Measurements from ENCODE around the gene TMC2. TPM values are rescaled to one million over a fixed set of nuclear protein-coding genes. Genes with fewer than 3 reads are reported as not detected.
"Not testable (repeated sequence)": the region's sequence is repeated elsewhere in the genome, so short reads cannot be mapped to it uniquely, and the experiment has no call there.

The TMC2 gene
- total and polyA plus RNA-seq, 7 donors, result 0.03 to 0.25 (median 0.12) TPM; not detected in 2

- no peak for TF ChIP-seq CTCF (IDR thresholded peaks at IDR 0.05)
- peak overlapping the region; percentile 67 for H3K27ac ChIP-seq
- intact Hi-C loops (cut with DNase I), result loop anchor here in 1 of 2 donors (5.0 kb wide), 1 partner anchor 127 kb away; the partner anchor contains the start of gene NOP56
- peak; percentile 39 to 69 for DNase-seq
- H3K4me3 ChIP-seq, result peak overlapping the region; percentile 80
- no peaks in the 10 kb centered on the region for H3K4me1 ChIP-seq
- ATAC-seq, result peak; percentile 48 to 77 (median 61)
- H3K36me3 ChIP-seq (ENCODE audit: insufficient read depth in 1 of 2, low read depth in 1 of 2), result no peaks in the 10 kb centered on the region
- no peaks in the 10 kb centered on the region for H3K9me3 ChIP-seq
- 1% methylated on average over 63 to 64 of the region's 64 CpGs for WGBS, 3 donors
- H3K27me3 ChIP-seq (ENCODE audit: insufficient read depth in 3 of 3, low read length in 2 of 3), result peaks cover 0 to 4% (median 2%) of the 10 kb centered on the region in 3 donors
Observed at GRCh38 chr20:2524709-2525506, 11.5 kb upstream of the TMC2 start.

- not testable (repeated sequence) for ATAC-seq; H3K4me3 ChIP-seq; H3K27ac ChIP-seq; H3K27me3 ChIP-seq (ENCODE audit: insufficient read depth in 3 of 3, low read length in 2 of 3); H3K4me1 ChIP-seq; H3K36me3 ChIP-seq (ENCODE audit: insufficient read depth in 1 of 2, low read depth in 1 of 2); DNase-seq; H3K9me3 ChIP-seq
- intact Hi-C loops (cut with DNase I), result loop anchor here in 1 of 2 donors (5.0 kb wide), 1 partner anchor 126 kb away; the partner anchor contains the start of gene NOP56
- WGBS, 3 donors, result 97 to 99% (median 98%) methylated on average over 5 of the region's 5 CpGs
Observed at GRCh38 chr20:2526218-2526583, 10.2 kb upstream of the TMC2 start.

GRCh38 chr20:2527762-2528161, 8.6 kb upstream of the TMC2 start:
- intact Hi-C loops (cut with DNase I), result loop anchor here in 1 of 2 donors (5.0 kb wide), 1 partner anchor 125 kb away; the partner anchor contains the start of gene NOP56
- H3K4me3 ChIP-seq, result no peak overlapping the region
- H3K4me1 ChIP-seq, result no peaks in the 10 kb centered on the region
- no peaks in the 10 kb centered on the region for H3K9me3 ChIP-seq
- H3K36me3 ChIP-seq (ENCODE audit: insufficient read depth in 1 of 2, low read depth in 1 of 2), result no peaks in the 10 kb centered on the region
- DNase-seq (no peak), ATAC-seq (no peak)
- WGBS, 3 donors, result 79 to 83% (median 81%) methylated on average over 6 of the region's 6 CpGs
- no peak overlapping the region for H3K27ac ChIP-seq
- H3K27me3 ChIP-seq (ENCODE audit: insufficient read depth in 3 of 3, low read length in 2 of 3), result peaks cover 0 to 4% (median 2%) of the 10 kb centered on the region in 3 donors
- no peak for TF ChIP-seq CTCF (IDR thresholded peaks at IDR 0.05)

GRCh38 chr20:2528671-2529271, 7.6 kb upstream of the TMC2 start:
- ATAC-seq, result no peak
- no peak for DNase-seq
- TF ChIP-seq CTCF (IDR thresholded peaks at IDR 0.05), result no peak
- H3K27ac ChIP-seq, result no peak overlapping the region
- H3K36me3 ChIP-seq (ENCODE audit: insufficient read depth in 1 of 2, low read depth in 1 of 2), result no peaks in the 10 kb centered on the region
- no peaks in the 10 kb centered on the region for H3K4me1 ChIP-seq
- H3K9me3 ChIP-seq, result no peaks in the 10 kb centered on the region
- intact Hi-C loops (cut with DNase I), result loop anchor here in 1 of 2 donors (5.0 kb wide), 1 partner anchor 124 kb away; the partner anchor contains the start of gene NOP56
- H3K27me3 ChIP-seq (ENCODE audit: insufficient read depth in 3 of 3, low read length in 2 of 3), result no peaks in the 10 kb centered on the region
- WGBS, 3 donors, result 46 to 55% (median 47%) methylated on average over 10 of the region's 10 CpGs
- H3K4me3 ChIP-seq, result no peak overlapping the region

- Histone ChIP-seq H3K4me3 (no peak overlapping the region), H3K36me3 (ENCODE audit: insufficient read depth in 1 of 2, low read depth in 1 of 2) (no peaks in the 10 kb centered on the region), H3K4me1 (no peaks in the 10 kb centered on the region), H3K27ac (no peak overlapping the region), H3K27me3 (ENCODE audit: insufficient read depth in 3 of 3, low read length in 2 of 3) (peaks cover 0 to 4% (median 4%) of the 10 kb centered on the region in 3 donors), H3K9me3 (no peaks in the 10 kb centered on the region)
- no peak for TF ChIP-seq CTCF (IDR thresholded peaks at IDR 0.05)
- ATAC-seq (no peak), DNase-seq (no peak)
- intact Hi-C loops (cut with DNase I), result no loop called here
- 79 to 89% (median 87%) methylated on average over 8 of the region's 8 CpGs for WGBS, 3 donors
Observed at GRCh38 chr20:2533118-2533517, 3.3 kb upstream of the TMC2 start.
